RWPE2 (cell line): ENCODE results near the gene BCL7B.
"Not testable (repeated sequence)": the region's sequence is repeated elsewhere in the genome, so short reads cannot be mapped to it uniquely, and the experiment has no call there.

Experiments used
- ATAC-seq: fragments of 200-7000 bp; cut with Tn5 transposase; 3 replicates; pipeline ENCODE4 v1.9.1; 2021; ENCODE audit warnings: low read depth
- DNase-seq: peaks from one replicate; pipeline ENCODE4 v3.0.0-alpha.2; 2020; ENCODE audit warnings: low spot score
- H3K27ac ChIP-seq: fragments of 450-650 bp; 2 replicates; pipeline ENCODE4 v1.5.1; 2017; ENCODE audit warnings: mild to moderate bottlenecking; ENCODE audit not compliant: poor library complexity, severe bottlenecking
- H3K27me3 ChIP-seq: fragments of 250-450 bp; sonication (Bioruptor Pico); 2 replicates; pipeline ENCODE4 v1.5.1; 2021; ENCODE audit warnings: mild to moderate bottlenecking, moderate library complexity; ENCODE audit not compliant: insufficient read depth, poor library complexity, severe bottlenecking
- H3K36me3 ChIP-seq: fragments of 250-450 bp; sonication (Bioruptor Pico); 2 replicates; pipeline ENCODE4 v1.5.1; 2020; ENCODE audit warnings: low read depth, mild to moderate bottlenecking, moderate library complexity
- H3K4me1 ChIP-seq: fragments of 250-450 bp; sonication (Bioruptor Pico); 2 replicates; pipeline ENCODE4 v1.5.1; 2021; ENCODE audit warnings: mild to moderate bottlenecking, moderate library complexity; ENCODE audit not compliant: insufficient read depth, poor library complexity, severe bottlenecking
- H3K4me3 ChIP-seq: fragments of 250-450 bp; sonication (Bioruptor Pico); 2 replicates; pipeline ENCODE4 v1.5.1; 2021; ENCODE audit warnings: mild to moderate bottlenecking, moderate library complexity; ENCODE audit not compliant: severe bottlenecking
- H3K9me3 ChIP-seq: fragments of 250-450 bp; sonication (Bioruptor Pico); 2 replicates; pipeline ENCODE4 v1.5.1; 2021; ENCODE audit warnings: mild to moderate bottlenecking, moderate library complexity; ENCODE audit not compliant: severe bottlenecking
- CTCF ChIP-seq: fragments of 450-650 bp; IDR thresholded peaks from one replicate; pipeline ENCODE4 v1.5.1; 2017; ENCODE audit warnings: mild to moderate bottlenecking, moderate library complexity; ENCODE audit not compliant: poor library complexity, severe bottlenecking

The BCL7B gene

DNA sequence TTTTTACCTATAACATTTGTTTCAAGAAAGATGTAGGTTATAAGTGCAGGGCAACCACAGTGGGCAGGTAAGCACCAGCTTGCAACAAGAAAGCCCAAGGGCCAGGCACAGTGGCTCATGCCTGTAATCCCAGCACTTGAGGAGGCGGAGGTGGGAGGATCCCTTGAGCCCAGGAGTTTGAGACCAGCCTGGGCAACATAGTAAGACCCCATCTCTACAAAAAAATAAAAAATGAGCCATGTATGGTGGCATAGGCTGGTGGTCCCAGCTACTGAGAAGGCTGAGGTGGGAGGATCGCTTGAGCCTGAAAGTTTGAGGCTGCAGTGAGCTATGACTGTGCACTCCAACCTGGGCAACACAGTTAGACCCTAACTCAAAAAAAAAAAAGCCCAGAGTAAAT lies 12.8 kb downstream of the BCL7B start:
- no peak for TF ChIP-seq CTCF
- Histone ChIP-seq H3K27ac (no peak overlapping the region), H3K4me3 (no peak overlapping the region), H3K27me3 (no peaks in the 10 kb centered on the region), H3K4me1 (no peaks in the 10 kb centered on the region), H3K36me3 (peaks cover 59% of the 10 kb centered on the region), H3K9me3 (no peaks in the 10 kb centered on the region)
- ATAC-seq (no peak), DNase-seq (no peak)

- H3K4me1 ChIP-seq: no peaks in the 10 kb centered on the region
- H3K4me3 ChIP-seq: no peak overlapping the region
- no peaks in the 10 kb centered on the region for H3K27me3 ChIP-seq
- H3K27ac ChIP-seq: no peak overlapping the region
- H3K36me3 ChIP-seq: peaks cover 67% of the 10 kb centered on the region
- ATAC-seq (no peak), DNase-seq (no peak)
- no peak for TF ChIP-seq CTCF
- no peaks in the 10 kb centered on the region for H3K9me3 ChIP-seq
Measured at GRCh38 chr7:73541722-73542121, 15.8 kb downstream of the BCL7B start.

DNA sequence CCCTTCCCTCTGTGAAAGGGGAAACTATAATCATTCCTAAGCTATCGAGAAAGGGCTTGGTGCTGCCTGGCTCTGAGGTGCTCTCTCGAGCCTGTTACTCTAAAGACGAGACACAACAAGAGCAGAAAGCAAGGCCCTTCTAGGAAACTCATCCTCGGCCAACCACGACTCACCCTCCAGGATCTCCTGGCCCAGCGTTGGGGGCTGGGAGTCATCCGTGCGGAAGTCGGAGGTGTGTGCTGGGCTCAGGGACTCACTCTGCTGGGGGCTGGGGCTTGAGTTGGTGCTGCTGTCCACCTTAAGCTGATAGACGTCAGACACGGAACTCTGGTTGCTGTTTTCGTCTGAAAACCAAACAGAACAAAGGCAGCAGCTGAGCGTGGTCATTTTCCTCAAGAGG lies 17.8 kb downstream of the BCL7B start:
- Histone ChIP-seq H3K36me3 (peaks cover 68% of the 10 kb centered on the region), H3K9me3 (no peaks in the 10 kb centered on the region), H3K4me1 (no peaks in the 10 kb centered on the region), H3K4me3 (no peak overlapping the region), H3K27ac (no peak overlapping the region), H3K27me3 (no peaks in the 10 kb centered on the region)
- ATAC-seq: no peak
- TF ChIP-seq CTCF: no peak
- no peak for DNase-seq

GRCh38 chr7:73538510-73538909 lies 19.0 kb downstream of the BCL7B start:
- not testable (repeated sequence) for DNase-seq, H3K9me3 ChIP-seq, H3K4me1 ChIP-seq, H3K27me3 ChIP-seq, ATAC-seq, H3K27ac ChIP-seq, H3K4me3 ChIP-seq
- peaks cover 59% of the 10 kb centered on the region for H3K36me3 ChIP-seq

DNA sequence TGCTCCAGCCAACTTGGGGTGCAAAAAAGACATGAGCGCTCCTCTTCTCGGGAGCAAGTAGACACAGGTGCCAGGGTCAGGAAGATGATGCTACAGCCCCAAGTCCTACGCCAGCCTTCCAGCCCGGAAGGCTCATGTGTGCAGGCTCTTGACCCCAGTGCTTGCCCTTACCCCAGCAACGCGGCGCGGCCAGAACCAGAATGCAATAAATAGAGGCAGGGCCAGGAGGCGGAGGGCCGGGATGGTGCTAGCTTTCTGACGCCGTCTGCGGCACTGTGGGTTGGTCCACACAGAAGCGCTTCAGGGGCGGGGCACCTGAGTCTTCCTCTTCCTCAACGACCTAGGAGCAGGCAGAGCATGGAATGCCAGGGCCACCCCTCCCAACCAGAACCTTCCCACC lies 20.4 kb downstream of the BCL7B start:
- Histone ChIP-seq H3K27me3 (no peaks in the 10 kb centered on the region), H3K27ac (no peak overlapping the region), H3K4me1 (no peaks in the 10 kb centered on the region), H3K36me3 (peaks cover 44% of the 10 kb centered on the region), H3K4me3 (no peak overlapping the region), H3K9me3 (no peaks in the 10 kb centered on the region)
- ATAC-seq (no peak; the same call in 2 of the 3 replicates), DNase-seq (no peak)
- TF ChIP-seq CTCF: no peak
